GM21619 (cell line): Measurements from ENCODE around the gene MRGPRG.

Source experiments
- ATAC-seq: cut with Tn5 transposase; IDR thresholded peaks from one replicate; pipeline ENCODE4 v1.9.1; 2021; ENCODE audit not compliant: unreplicated experiment

MRGPRG gene

GRCh38 chr11:3225826-3226750, 7.5 kb upstream of the MRGPRG start:
- ATAC-seq, result no peak

DNA sequence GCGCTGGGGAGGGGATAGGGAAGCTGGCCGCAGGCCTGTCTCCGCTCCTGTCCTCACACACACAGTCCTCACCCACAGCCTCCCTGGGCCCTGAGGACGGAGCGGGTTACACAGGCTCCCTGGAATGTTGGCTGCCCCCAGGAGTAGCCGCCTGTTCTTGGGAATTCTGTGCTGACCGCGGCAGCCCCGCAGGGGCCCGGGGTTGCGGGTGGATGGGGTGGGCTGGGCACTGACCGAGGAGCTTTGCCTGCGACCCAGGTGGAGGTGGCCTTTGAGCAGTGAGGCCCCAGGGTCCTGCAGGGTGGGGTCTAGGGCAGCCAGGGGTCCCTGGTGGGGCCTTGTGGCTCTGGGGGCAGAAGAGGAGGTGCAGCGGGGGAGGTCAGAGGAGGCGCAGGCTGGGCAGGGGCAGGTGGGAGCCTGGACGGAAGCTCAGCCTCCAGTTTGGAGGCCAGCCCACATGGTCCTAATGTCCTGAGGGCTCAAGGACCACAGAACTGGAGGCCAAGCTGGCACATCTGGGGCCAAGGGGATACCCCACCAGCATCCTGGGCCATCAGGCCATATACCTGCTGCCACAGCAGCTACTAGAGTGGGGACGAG, 6.6 kb upstream of the MRGPRG start:
- ATAC-seq, result no peak

DNA sequence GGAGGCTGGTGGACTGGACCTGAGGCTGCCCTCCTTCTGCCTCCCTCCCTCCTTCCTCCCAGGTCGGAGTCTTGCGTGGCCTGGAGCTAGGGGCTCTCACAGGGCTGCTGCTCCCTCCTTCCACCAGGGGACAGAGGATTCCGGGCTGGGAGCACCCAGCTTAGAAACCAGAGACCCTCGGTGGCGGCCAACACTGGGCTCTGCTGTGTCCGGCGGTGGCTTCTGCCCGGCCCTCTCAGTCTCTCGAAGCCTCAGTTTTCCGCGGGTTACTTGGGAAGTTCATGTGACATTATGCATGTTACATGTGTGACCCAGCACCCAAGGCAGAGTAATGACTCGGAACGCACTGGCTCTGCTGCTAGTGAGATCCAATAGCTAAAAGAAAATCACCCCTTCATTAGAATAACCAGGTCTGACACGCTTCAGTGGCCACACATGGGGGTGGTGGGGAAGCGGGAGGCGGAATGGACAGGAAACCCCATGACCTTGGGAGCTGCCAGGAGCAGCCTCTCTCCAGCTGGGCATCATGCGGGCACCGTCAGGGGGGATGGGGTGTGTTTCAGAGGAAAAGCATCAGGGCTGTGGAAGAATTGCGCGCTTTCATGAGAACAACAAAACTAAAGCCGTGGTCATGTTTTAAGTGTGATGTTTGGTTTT, 5.9 kb upstream of the MRGPRG start:
- no peak for ATAC-seq

- no peak for ATAC-seq
These were observed 5.3 kb upstream of the MRGPRG start for GRCh38 chr11:3223932-3224381.

GRCh38 chr11:3222941-3223915, 4.6 kb upstream of the MRGPRG start:
- no peak for ATAC-seq

DNA sequence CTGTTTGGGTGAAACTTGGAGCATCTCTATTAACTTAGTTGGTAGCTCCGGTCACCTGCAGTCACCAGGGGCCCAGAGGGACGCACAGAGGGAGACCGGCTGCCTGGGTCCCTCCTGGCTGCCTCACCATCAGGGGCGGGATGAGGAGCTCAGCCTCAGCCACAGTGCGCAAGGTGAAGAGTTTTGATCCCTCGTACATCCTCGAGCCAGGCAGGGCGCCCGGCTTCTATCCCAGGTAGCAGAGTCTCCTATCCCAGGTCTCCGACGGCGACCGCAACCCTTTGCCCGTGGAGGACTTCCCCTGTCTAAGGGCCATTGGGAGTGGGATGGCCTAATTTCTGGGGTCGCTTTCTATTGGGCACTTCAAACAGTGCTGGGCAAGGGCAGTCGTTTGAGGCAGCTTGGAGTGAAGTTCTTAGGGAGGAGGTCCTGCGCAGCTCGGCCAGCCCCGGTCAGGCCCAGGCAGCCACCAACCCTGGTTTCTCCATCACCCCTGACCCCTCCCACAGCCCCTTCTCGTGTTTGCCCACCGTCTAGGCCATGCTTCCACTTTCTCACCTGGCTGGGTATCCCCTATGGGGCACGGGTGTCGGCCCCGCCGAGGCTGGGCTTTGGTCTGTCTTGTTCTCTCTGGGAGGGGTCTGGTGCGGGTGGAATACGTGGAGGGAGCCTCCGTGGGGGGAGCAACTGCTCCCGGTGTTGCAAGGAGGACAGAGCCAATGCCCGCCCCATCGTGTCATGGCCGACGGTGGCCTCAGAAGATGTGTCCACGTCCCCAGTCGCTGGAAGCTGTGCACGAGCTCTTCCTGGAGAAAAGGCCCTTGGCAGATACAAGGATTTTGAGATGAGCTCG, 3.6 kb upstream of the MRGPRG start:
- ATAC-seq, result no peak

GRCh38 chr11:3221408-3222002, 2.9 kb upstream of the MRGPRG start:
- no peak for ATAC-seq

- ATAC-seq, result no peak
These were observed 2.2 kb upstream of the MRGPRG start for GRCh38 chr11:3220521-3221407.

- ATAC-seq, result no peak
These were observed 1.5 kb upstream of the MRGPRG start for GRCh38 chr11:3220101-3220500.

DNA sequence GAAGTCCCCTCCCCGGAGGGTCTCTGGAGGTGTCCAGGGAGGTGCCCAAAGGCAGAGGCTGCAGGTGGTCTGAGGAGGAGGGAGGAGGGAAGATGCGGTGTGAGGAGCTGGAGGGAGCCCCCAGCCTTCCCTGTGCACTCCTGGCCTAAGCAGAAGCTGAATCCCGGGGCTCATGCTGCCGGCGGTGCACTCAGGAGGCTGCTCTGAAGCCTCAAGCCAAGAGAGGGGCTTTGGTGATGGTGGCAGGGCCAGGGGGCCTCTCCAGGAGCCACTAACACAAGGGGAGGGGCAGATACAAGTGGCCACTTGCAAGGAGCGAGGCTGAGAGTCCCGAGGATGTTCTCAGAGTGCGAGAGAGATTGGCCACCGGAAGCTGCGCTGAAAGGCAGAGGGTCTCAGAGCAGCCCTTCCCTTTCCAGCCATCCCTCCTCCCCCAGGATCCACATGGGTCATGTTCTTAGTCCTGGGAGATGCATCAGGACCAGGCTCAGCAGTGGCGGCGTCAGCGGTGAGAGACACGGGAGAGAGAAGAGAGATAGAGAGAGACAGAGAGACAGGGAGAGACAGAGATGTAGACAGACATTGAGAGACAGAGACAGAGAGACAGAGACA, 774 bp upstream of the MRGPRG start:
- no peak for ATAC-seq

DNA sequence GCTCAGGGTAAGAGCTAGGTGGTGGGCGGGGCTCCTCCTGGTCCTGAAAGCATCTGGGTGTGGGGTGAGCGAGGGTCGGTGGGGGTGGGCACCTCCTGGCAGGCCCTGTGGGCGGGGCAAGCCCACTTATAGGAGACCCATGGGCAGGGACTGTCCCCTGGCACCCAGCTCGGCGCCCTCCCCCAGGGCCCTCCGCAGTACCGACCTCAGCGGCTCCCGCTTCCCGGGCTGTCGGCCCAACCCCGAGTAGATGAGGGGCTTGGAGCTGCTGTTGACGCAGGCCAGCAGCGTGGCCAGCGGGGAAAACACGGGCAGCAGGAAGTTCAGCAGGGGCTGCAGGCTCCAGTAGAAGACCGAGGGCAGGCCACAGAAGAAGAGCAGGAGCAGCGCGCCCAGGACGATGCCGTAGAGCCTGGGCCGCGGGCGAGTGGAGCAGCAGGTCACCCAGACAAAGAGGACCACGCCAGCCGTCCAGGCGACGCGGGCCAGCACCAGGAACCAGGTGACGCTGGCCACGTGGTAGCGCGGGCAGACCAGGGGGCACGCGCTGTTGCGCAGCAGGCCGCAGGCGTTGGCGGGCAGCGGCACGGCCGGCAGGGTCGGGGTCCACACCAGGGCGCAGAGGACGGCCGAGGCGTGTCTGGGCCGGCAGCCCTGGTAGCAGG, 663 bp downstream of the MRGPRG start:
- no peak for ATAC-seq

DNA sequence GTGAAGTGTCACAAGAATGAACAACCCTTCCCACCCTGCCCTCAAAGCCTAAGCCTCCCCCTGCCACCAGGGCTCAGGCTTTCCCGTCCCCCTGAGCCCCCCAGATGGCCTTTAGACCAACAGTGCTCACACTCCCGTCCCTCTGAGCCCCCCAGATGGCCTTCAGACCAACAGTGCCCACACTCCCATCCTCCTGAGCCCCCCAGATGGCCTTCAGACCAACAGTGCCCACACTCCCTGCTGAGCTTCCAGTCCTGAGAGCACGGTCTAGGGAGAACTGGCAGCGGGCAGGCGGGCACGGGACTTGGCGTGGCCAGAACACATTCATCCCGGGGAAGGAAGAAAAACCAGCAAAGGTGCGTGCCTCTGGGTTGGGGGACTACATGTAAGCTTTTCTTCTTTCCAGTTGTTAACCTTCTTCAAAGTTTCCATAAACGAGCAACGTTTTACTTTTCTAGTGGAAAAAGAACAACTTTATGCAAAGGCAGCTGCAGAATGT, 2.5 kb downstream of the MRGPRG start:
- no peak for ATAC-seq

DNA sequence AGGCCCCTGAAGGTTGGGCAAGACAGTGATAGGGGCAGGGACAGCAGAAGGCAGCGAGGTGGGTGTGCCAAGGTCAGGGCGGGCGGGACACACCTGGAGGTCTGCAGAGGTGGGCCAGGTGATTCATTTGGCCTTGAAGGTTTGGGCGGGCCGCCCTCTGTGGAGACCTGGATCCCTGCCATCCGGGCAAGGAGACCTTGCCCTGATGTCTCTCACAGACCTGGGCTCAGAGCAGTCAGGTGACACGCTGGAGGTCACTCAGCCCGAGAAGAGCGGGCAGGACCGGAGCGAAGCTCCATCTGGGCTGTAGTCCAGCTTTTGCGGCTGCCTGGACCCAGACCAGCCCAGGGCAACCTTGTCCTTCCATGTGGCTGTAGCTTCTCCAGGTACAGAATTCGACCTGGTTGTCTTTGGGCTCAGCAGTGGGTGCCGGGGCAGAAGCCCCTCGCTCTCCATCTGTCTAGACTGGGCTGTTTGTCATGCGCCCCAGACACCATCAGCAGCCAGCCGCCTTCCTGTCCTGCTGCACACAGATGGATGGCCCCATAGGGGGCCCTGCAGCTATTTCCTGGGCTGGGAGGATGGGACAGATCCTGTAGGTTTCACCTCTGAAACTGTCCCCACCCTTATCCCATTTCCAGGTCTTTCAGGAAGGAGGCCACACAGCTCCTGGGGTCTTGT, 3.1 kb downstream of the MRGPRG start:
- no peak for ATAC-seq

- no peak for ATAC-seq
These were observed 4.3 kb downstream of the MRGPRG start for GRCh38 chr11:3214420-3214699.

GRCh38 chr11:3213659-3214419, 4.8 kb downstream of the MRGPRG start:
- no peak for ATAC-seq

- no peak for ATAC-seq
These were observed 10.3 kb downstream of the MRGPRG start for GRCh38 chr11:3208272-3208671.
